Activated CD4-positive, alpha-beta T cell treated with anti-CD3 and anti-CD28 coated beads for 4 hours (primary cell): ENCODE data around the gene C1orf185.
A peak's percentile ranks its signal among the peaks of the same experiment; 100 is the strongest.
"Not testable (repeated sequence)": the region's sequence is repeated elsewhere in the genome, so short reads cannot be mapped to it uniquely, and the experiment has no call there.

ENCODE experiments used
- DNase-seq, 2 donors: peaks; one replicate each; pipeline ENCODE4 v3.0.0-alpha.2; 2020

Gene C1orf185

DNA sequence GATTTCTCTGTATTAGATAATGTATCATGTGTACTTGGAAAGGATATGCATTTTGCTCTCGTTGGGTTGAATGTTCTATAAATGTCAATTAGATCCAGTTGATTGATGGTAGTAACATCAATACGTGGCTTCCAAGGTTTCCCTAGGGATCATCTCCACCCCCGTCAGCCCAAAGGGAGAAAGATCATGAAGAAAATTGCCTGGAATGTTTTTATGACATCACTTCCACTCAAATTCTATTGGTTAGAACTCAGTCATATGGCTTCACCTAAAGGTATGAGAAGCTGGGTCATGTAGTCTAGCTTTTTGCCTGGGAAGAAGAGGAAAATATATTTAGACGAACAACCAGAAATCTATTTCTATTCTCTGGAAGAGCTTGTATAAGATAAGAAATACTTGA is at the start of gene C1orf185:
C1orf185 (plus strand) TSS at position 253 of the 400 bp plus-strand sequence; CDS start at position 259, 6 bp downstream.
- no peak for DNase-seq

DNA sequence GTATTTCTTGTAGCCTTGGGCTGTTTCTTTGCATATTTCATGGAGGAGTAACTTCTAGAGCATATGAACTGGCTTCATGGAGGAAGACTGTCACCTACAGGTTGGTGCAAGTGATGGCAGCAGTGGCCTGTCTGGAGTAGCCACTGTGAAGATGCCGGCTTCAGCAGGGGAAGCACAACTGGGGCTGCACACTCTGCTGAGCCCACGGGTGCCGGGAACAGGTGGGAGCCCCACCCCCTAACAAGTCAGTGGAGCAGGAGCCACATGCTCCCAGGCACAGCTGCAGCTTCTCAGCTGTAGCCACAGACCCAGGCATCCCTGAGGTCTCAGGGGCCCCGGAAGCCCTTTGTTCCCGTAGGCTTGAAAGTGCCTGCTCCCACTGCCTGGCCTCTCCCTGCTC is 43.2 kb upstream of the C1orf185 start:
- DNase-seq: peak in 1 of 2 donors; percentile 3

DNA sequence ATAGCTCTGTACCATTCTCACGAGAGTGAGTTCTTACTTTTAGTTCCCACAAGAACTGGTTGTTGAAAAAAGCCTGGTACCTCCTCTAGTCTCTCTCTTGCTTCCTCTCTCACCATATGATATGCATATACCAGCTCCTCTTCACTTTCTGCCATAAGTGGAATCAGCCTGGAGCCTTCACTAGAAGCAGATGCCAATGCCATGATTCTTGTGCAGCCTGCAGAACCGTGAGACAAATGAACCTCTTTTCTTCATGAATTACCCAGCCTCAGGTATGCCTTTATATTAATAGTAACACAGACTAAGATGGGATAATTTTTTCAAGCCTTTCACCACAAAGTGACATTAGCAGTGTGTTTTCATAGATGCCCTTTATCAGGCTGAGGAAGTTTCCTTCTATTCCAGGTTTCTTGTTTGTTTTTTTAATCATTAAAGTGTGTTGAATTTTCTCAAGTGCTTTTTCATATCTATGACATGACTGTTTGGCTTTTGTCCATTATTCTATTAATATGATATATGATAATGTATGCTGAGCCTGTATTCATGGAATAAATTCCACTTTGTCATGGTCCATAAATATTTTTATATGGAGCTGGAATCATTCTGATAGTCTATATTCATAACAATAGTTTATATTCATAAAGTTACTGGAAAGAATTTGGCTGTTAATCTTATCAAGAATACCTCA is 40.7 kb upstream of the C1orf185 start:
- DNase-seq: no peak

DNA sequence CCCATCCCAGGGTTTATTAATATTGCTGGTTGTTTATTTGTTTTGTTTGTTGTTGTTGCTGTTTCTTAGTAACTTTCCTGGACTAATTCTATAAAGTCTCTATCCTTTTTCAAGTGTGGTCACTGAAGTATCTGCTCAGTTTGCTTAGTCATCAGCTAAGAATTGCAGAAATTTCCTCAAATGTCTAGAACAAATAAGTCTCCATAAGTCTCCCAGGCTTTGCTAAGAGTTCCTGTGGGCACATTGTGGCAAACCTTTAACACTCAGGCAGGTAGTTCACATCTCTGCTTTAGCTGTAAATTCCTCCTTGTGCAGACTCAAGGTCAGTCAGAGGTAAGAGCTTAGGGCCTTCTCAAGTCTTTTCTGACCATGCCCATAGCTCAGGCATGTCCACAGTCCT is 38.9 kb upstream of the C1orf185 start:
- no peak for DNase-seq

DNA sequence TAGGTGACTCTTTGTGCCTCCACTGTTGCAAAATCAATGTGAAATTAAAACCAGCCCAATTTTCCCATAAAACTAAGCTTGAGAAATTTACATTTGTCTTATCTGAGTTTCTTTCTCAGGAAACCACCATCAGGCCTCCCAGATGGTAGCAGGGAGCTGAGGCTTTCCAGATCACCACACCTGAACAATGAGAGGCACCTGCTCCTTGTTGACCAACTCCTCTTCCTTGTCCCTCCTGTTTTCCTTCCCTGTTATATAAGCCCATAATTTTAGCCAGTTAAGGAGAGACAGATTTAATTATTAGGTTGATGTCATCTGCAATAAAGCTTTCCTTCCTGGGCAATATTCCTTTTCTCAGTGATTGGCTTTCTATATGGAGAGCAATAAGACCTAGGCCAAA is 32.0 kb upstream of the C1orf185 start:
- DNase-seq: no peak

DNA sequence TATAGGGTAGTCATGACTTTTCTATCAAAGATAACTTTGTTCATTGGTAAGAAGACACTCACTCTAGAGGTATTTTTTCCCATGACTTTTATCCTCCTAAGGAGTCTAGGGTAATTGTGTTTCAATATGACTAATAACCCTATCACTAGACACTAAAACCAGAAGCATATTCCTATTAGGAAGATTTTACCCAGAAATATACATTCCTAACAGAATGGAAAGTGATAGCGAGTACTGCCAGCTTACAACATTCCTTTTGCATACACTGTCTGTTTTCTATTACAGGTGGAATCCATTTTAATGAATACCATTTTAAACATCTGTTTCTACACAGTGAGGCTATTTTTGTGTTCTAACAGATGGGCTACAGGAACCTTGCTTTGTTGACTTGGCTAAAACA is 31.4 kb upstream of the C1orf185 start:
- DNase-seq: no peak

DNA sequence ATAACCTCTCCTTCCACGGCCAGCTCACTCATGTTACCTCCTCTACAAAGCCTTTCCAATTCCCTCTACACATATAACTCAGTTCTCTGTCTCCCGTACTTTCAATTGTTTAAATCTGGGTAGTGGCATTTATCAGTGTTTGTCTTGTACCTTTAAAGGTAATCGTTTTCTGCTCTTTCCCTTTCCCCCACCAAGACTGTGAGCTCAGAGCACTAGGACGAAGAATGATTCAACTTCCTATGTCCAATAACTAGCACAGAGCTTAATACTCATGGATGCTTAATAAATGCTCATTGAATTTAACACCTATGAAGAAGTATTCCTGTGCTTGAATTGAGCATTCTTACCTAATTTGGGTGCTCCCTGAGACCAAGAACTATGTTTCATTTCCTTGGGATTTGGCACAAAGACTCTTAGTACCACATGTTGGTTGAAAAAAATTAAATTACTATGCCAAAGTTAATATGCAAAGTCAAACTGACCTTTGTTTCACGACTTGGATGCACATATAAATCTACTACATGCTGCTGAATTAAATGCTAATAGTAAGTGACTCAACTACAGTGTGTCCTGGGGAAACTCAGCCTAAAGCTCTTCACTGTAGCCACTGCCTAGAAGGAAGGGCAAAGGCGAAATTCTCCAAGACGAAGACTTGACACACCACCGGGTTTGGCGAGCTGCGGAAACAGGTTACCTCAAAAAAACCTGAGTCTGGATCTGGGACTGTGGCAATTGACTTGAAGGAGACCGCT is 30.6 kb upstream of the C1orf185 start:
- no peak for DNase-seq

DNA sequence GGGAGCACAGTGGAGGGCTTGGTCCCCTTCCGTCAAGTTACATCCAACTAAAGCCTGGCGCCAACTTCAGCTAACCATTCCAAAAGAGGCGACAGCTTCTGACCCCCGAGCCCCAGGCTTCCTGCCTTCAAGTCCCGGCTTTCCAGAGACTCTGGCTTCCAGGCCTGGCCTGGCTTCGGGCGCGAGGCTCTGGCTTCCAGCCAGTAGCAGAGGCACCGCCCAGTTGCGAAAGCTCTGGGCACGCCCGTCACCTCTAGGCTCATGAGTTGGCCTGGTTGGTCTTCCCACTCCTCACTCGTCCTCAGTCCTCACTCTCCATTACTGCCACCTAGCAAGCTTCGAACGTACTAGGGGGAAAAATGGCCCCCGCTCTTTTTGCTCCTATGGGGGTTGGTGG is 30.0 kb upstream of the C1orf185 start:
- no peak for DNase-seq

DNA sequence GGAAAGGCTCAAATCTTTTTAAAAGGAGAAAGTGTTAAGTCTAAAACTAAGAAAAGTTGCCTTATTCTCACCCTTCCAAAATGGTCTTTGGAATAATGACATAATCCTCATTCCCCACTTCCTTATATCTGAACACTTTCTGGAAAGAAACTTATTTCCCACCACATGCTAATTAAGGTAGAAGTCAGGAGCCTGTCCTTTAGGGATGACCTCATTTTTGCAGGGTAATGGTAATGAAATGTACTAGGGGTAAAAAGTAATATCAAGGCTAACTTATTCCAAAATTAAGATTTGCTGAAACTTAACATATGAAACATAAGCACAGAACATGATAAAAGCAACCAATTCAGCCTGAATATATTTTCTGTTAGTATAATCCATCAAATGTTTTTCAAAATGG is 29.4 kb upstream of the C1orf185 start:
- DNase-seq: no peak

DNA sequence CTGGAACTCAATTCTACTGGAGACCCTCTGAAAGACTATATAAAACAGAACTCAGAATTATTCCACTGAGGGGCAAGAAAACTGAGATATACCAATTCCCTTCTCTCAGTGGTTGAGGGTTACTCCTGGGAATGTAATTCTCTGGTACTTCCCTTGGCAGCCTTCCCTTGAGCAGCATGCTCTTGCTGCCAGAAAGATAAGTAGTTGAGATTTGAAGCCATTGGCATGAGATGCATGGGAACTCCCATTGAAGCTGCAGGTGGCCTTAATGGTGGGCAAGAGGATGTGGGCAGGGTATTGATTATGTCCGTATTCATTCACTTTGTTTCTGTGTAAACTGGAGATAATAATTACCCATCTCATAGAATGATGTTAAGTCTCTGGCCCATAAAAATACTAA is 28.6 kb upstream of the C1orf185 start:
- DNase-seq: no peak

DNA sequence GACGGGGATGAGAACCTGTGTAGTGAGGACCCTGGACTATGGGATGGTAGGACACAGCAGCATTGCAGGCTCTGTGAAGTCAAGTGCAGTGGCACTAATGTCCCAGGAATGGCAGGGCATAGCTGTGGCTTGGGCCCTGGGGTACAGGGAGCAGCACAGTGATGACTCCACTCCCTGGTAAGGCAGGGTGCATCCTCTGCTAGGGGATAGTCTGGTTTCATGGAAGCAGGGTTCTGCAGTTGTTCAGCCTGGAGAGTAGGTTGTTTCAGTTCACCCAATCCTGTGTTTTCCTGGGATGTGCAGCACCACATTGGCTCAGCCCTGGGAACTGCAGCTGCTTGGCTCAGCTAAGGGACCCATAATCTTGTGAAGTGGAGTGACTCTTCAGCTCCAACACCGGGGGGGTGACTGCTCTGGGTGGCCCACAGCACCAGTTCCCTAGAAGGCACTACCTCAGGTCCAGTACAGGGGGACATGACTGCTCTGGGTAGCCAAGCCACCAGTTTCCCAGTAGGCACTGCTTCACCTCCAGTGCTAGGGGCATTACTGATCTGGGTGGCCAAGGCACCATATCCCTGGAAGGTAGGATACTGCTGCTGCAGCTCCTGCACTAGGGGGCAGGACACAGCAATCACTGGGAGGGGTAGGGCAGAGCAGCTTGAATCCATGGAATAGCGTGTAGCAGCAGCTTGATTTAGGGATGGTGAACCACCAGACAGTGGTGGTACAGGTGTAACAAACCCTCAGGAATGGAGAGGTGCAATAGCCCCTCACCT is 15.3 kb upstream of the C1orf185 start:
- DNase-seq: no peak

DNA sequence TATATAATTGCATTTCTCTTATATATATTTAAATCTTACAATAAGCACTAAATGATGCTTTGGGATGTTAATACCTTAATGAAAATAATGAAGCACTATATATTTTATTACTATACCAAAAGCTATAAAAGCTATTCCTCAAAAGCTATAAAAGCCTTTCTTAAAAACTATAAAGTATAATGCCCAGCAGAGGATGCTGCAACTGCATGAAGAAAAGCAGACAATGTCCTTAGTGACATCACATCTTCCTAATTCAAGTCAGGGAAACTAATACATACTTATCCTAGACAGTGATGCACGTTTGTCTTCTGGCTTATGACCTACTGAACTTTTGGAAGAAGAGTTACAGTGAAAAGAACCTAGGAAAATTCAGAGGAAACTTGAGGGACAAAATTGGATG is 13.6 kb upstream of the C1orf185 start:
- no peak for DNase-seq

DNA sequence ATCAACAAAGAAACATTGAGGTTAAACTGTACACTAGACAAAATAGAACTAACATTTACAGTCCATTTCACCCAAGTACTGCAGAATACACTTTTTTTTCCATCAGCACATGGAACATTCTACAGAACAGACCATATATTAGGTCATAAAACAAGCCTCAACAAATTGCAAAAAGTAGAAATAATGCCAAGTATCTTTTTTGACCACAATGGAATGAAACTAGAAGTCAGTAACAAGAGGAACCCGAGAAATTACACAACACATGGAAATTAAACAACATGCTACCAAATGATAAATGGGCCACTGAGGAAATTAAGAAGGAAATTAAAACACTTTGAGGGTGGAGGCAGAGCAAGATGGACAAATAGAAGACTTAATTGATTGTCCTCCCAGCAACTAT is 8.4 kb upstream of the C1orf185 start:
- no peak for DNase-seq

DNA sequence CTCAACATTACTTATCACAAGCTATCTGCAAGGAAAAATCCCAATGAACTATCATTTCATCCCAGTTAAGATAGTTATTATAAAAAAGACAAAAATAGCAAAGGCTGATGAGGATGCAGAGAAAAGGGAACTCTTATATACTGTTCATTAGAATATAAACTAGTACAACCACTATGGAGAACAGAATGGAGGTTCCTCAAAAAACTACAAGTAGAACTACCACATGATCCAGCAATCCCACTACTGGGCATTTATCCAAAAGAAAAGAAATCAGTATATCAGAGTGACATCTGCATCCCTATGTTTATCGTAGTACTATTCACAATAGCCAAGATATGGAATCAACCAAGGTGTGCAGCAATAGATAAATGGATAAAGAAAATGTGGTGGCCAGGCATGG is 4.9 kb upstream of the C1orf185 start:
- no peak for DNase-seq

DNA sequence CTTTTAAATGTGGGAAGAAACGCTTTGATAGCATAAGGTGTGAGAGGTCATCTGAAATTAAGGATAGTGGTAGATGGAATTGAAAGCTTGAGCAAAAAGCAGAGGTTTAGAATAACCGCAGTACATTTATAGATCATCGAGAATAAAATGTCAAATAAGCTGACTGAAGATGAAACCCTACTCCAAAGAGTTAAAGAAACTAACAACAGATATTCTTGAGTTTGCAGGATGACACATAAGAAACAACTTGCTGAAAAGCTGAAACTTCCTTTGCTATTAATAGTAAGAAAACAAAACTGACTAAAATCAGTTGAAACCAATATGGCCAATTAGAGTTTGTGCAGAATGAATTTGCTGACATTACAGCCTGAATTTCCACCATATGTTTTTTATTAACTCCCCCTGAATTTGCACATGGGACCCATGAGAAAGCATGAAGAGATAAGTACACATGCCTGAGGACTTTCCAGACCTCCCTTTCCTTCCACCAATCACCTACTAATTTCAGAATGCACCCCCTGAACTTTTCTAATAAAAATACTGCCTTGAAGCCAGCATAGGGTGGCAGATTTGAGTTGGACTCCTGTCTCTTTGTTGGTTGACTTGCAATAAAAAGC is 1.7 kb upstream of the C1orf185 start:
- no peak for DNase-seq

DNA sequence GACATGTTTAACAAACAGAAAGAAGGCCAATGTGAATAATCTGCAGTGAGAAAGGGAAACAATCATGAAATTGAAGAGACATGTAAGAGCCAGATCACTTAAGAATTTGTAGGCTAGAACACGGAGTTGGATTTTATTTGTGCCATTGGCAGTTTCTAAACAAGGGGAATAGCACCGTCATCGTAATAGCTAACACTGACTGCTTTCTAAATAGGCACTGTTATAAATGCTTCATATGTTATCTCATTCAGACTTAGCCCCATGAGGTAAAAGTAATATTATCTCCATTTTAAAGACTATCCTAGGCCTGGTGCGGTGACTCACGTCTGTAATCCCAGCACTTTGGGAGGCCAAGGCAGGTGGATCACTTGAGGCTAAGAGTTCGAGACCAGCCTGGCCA is 12.1 kb downstream of the C1orf185 start:
- no peak for DNase-seq

DNA sequence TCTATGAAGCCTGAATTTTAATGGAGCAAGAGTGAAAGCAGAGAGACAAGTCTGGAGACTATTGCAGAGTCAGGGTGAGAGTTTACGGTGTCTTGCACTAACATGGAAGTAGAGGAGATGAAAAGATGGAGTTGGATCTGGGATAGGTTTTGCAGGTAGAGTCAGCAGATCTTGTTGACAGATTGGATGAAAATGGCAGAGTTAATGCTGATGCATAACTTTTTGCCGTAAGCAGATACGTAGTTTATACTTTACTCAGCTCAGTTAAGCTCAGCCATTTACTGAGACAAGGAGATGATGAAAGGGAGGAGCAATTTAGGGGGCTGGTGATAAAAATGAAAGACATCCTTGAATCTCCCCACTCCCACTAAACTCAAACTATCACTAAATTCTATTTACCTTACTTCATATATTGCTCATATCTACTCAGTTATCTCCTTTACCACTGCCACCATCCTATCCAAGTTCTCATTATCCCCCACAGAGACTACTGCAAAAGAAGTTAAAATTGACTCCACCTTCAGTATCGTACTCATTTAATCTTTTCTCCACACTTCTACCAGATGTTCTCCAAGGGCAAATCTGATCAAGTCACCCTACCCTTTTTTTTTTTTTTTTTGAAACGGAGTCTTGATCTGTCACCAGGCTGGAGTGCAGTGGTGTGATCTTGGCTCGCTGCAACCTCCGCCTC is 13.8 kb downstream of the C1orf185 start:
- DNase-seq: no peak

DNA sequence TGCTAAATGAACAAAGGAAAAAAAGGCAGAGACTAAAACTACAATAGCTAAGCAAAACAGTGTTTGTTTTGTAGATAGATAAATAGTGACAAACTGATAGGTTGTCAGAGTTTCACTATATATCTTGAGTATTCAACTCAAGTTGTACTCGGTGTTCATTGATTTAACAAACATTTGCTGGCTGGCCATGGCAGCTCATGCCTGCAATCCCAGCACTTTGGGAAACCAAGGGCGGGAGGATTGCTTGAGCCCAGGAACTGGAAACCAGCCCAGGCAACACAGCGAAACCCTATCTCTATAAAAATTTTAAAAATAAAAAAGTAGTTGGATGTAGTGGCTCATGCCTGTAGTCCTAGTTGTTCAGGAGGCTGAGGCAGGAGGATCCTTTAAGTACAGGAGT is 17.3 kb downstream of the C1orf185 start:
- DNase-seq: no peak

DNA sequence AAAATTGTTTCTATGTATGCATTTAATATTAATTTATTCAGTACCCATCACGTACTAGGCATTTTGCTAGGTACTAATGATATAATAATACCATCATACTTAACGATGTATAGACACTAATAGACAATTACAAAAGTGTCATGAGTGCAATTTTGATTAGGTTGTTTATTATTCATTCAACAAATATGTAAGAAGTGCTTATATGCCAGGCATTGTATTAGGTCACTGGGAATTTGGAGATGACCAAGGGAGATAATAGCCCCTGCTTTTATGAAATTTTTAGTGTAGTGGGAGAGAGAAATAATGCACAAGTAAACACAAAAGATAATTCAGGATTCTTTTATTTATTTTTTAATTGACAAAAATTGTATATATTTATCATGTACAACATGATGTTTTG is 18.6 kb downstream of the C1orf185 start:
- DNase-seq: no peak

DNA sequence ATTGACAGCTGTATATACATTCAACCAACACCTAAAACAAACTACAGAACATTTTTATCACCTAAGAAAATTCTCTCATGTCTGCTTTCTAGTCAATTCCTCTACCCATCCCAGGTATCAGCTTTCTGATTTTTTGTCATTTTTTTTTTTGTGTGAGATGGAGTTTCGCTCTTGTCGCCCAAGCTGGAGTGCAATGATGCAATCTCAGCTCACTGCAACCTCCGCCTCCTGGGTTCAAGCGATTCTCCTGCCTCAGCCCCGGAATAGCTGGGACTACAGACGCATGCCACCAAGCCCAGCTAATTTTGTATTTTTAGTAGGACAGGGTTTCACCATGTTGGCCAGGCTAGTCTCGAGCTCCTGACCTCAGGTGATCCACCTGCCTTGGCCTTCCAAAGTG is 25.1 kb downstream of the C1orf185 start:
- not testable (repeated sequence) for DNase-seq

DNA sequence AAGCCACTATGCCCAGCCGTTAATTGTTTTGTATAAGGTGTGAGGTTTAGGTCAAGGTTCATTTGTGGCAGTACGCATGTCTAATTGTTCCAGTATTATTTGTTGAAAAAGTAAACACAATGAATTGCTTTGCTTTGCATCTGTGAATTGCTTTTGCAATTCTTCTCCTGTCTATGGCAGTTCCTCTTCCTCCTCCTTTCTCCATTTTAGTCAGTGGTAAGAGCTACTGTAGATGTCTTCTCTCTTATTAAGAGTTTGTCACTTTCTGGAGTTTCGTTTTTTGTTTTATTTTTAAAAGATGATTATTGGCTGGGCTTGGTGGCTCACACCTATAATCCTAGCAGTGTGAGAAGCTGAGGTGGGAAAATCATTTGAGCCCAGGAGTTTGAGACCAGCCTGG is 29.2 kb downstream of the C1orf185 start:
- DNase-seq: no peak

DNA sequence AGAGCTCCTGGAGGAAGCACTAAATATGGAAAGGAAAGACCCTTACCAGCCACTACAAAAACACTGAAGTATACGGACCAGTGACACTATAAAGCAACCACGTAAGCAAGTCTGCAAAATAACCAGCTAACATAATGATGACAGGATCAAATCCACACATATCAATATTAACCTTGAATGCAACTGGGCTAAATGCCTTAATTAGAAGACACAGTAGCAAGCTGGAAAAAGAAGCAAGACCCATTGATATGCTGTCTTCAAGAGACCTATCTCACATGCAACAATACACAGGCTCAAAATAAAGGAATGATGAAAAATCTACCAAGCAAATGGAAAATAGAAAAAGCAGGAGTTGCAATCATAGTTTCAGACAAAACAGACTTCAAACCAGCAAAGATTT is 31.0 kb downstream of the C1orf185 start:
- no peak for DNase-seq

DNA sequence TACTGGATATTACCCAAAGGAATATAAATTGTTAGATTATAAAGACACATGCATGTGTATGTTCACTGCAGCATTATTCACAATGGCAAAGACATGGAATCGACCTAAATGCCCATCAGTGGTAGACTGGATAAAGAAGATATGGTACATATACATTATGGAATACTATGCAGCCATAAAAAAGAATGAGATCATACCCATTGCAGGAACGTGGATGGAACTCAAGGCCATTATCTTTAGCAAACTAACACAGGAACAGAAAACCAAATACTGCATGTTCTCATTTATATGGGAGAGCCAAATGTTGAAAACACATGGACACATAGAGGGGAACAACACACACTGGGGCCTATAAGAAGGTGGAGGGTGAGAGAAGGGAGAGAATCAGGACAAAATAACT is 35.7 kb downstream of the C1orf185 start:
- DNase-seq: not testable (repeated sequence)
